PC-9 (cell line): ENCODE data around the gene LSM2.

ENCODE experiments used
- EZH2 ChIP-seq: fragments of 200-600 bp; sonication (generic); IDR thresholded peaks from 2 replicates; pipeline ENCODE4 v1.8.0; 2017; ENCODE audit warnings: antibody characterized with exemption, low read depth
- TF ChIP-seq, protein P1 (sequence below): fragments of 200-600 bp; sonication (generic); conservative IDR thresholded peaks from 2 replicates; pipeline ENCODE4 v1.6.1; 2017; ENCODE audit warnings: mixed run types, antibody characterized with exemption, mild to moderate bottlenecking, moderate library complexity

- TF ChIP-seq, protein P1, sequence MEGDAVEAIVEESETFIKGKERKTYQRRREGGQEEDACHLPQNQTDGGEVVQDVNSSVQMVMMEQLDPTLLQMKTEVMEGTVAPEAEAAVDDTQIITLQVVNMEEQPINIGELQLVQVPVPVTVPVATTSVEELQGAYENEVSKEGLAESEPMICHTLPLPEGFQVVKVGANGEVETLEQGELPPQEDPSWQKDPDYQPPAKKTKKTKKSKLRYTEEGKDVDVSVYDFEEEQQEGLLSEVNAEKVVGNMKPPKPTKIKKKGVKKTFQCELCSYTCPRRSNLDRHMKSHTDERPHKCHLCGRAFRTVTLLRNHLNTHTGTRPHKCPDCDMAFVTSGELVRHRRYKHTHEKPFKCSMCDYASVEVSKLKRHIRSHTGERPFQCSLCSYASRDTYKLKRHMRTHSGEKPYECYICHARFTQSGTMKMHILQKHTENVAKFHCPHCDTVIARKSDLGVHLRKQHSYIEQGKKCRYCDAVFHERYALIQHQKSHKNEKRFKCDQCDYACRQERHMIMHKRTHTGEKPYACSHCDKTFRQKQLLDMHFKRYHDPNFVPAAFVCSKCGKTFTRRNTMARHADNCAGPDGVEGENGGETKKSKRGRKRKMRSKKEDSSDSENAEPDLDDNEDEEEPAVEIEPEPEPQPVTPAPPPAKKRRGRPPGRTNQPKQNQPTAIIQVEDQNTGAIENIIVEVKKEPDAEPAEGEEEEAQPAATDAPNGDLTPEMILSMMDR = no peak
- TF ChIP-seq EZH2 = no peak
Observed at GRCh38 chr6:31767096-31767645, 39.6 kb downstream of the LSM2 start.
